ENCODE data around the gene SELENOK.
A peak's percentile ranks its signal among the peaks of the same experiment; 100 is the strongest.

The SELENOK gene

GRCh38 chr3:53881691-53882593 lies 9.7 kb downstream of the SELENOK start, which contains the start of gene ACTR8:
Gene ACTR8 (minus strand): TSS chr3:53882152. CDS start chr3:53882101, 51 bp downstream.
- DNase-seq: peak; percentile 46

DNA sequence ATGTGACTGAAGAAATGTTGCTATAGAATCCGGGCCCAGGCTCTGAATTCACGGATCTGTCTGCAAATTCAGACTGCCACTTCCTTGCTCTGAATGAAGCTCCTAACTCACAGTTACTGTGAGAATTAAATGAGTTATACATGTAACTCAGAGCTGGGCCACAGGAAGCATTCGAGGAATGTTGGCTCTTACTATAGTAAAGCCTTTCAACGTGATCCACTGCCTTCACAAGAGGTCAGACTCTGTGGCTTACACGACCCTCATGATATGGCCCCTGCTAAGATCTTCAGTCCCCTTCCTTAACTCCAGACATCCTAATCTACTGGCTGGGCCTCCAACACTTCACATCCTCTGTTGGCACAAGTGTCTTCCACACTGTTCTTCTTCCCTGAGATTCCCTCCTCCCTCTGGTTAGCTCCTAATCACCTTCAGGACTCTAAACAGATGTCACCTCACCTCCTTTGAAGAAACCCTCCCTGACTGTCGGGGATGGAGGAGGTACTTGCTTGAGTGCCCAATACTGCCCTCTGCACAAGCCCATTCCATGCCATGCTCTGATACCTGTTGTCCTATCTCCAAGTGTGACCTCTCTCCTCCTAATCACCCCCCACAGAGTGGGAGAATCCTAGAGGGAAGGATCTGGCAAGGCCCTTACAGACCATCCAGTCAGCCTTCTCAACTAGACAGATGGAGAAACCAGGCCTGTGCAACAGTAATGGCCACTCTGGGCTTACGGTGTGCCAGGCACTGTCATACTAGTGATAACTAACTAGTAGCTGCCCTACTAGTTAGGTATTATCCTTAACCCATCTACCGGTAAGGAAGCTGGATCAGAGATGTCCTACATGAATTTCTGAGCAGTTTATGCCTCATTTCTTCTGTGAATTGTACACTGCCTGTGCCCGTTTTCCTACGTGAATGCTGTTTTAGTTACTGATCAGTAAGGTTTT lies 11.0 kb downstream of the SELENOK start:
- no peak for DNase-seq

- DNase-seq: no peak
Observed at GRCh38 chr3:53865732-53866499, 25.7 kb downstream of the SELENOK start.

- no peak for DNase-seq
Observed at GRCh38 chr3:53863145-53863544, 28.5 kb downstream of the SELENOK start.

- no peak for DNase-seq
Observed at GRCh38 chr3:53862241-53862640, 29.4 kb downstream of the SELENOK start.

- DNase-seq: no peak
Observed at GRCh38 chr3:53860196-53860595, 31.5 kb downstream of the SELENOK start.

DNA sequence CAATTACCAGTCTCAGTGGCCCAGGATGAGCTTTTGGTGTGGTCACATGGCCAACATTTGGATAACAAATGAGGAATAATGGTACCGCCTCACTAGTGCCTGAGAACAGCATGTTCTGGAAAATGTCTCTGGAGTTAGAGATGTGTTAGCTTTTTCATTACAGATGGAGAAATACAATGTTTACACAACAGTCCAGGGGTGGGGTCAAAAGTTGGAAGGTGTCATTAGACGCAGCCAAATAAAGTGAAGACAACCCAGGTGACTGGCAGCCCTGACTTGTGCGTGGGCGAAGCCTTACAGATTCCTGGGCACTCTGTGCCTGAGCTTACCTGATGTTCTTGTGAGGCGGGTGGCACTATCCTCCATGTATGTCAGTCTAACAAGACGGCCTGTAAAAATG lies 32.5 kb downstream of the SELENOK start:
- no peak for DNase-seq

DNA sequence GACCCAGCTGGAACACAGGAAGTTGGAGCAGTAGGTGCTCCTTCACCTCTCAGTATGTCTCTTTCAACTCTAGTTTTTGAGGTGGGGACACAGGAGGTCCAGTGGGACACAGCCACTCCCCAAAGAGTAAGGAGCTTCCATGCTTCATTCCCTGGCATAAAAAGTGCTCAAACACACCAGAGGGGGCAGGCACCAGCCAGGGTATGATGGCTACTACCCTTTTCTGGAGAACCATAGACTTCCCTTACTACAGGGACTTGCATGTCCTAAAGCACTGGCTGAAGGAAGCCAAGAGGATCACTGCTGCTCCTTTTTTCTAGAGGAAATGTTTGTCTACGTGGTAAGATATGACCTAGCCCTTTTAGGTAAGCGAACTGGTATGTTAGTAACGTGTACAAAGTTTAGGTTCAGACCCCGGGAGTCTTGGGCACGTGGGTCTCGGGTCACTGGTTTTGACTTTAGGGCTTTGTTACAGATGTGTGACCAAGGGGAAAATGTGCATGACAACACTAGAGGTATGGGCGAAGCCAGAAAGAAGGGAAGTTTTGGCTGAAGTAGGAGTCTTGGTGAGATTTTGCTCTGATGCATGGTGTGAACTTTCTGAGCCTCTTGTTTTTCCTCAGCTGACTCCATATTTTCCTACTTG lies 33.4 kb downstream of the SELENOK start:
- no peak for DNase-seq

- no peak for DNase-seq
Observed at GRCh38 chr3:53856964-53857363, 34.7 kb downstream of the SELENOK start.

GRCh38 chr3:53850895-53851294 lies 40.8 kb downstream of the SELENOK start:
- DNase-seq: no peak

- DNase-seq: no peak
Observed at GRCh38 chr3:53849916-53850315, 41.7 kb downstream of the SELENOK start.

- DNase-seq: no peak
Observed at GRCh38 chr3:53846851-53847155, 44.9 kb downstream of the SELENOK start.

DNA sequence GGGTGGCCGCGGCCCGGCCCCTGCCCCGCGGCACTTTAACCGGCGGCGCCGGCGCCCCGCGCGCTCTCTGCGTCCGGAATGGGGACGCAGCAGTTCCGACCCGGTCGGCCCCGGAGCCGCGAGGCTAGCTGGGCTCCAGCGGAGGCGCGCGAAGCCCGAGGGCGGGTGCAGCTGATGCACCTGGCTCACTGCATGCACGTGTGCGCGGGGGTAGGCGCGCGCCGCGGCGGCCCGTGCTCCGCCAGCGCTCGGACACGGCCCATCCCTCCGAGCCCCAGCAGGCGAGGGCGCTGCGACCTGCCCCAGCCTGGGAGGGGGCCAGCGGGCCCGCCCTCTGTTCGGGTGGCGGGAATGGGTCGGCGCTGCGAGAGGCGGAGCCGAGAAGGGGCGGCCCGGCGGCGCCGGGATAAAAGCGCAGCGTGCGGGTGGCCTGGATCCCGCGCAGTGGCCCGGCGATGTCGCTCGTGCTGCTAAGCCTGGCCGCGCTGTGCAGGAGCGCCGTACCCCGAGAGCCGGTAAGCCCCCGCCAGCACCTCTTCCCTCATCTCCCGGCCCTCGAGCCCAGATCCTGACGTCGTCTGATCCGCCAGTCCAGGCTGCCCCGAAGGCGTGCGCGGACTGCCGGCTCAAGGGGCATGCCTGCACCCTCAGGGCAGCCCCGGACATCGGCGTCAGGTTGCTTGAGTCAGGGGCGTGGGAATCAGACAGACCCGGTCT lies 45.4 kb downstream of the SELENOK start, which contains the start of the genes CHDH and IL17RB:
Gene CHDH (minus strand): TSS at position 286 of the 717 bp plus-strand sequence. CDS start 22,411 bp downstream, outside the sequence.
Gene IL17RB (plus strand): TSS at position 435 of the 717 bp plus-strand sequence. CDS start 21 bp downstream, at position 456.
- DNase-seq: no peak

- DNase-seq: no peak
Observed at GRCh38 chr3:53845881-53846133, 45.9 kb downstream of the SELENOK start.

- no peak for DNase-seq
Observed at GRCh38 chr3:53845103-53845880, 46.4 kb downstream of the SELENOK start.

- DNase-seq: no peak
Observed at GRCh38 chr3:53844262-53845102, 47.2 kb downstream of the SELENOK start.

DNA sequence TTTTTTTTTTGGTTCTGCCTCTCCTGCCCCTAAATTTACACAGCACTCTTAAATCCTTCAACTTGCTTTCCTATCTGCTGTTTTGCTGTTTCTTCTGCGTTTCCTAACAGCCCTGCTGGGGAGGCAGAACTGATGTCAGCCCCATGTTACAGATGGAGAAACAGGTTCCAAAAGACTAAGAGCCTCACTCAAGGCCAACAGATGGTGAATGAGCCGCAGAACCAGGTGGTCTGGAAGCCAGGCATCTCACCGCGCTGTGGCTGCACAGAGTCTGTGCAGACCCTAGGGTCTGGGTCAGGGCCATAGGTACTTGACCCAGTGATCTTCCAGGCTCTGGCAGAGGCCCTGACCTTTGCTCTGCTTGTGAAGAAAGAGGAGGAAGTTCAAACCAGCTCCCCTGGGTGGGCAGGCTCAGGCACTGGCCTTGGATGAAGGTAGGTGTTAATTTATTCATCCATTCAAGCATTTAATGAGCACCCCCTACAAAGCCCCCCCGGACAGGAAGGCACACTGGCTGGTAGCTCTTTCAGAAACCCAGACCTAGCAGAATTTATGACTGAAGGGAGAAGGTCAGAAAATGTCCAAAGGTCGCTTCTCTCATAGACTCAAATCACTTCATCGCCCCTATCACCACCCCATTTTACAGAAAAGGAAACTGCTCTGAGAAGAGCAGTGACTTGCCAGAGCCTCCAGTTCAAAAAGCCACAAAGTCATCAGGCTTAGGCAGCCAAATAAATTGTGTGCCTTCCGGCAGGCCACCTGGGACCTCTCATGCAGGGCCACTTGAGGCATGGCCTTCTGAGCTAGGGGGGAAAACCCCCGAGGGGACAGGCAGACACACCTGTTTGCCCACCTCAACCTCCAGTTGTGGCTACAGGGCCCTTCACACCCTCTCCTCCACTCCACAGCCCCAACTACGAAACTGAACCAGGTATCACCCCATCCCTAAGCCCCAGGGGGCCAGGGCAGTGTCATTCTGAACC lies 48.2 kb downstream of the SELENOK start:
- DNase-seq: no peak

GRCh38 chr3:53842436-53843194 lies 49.0 kb downstream of the SELENOK start:
- peak; percentile 57 for DNase-seq

Data from NCI-H748 treated with DMSO at 0.1 percent for 48 hours (cell line).